Activated CD4-positive, CD25-positive, alpha-beta regulatory T cell treated with anti-CD3 and anti-CD28 coated beads, Interleukin-2, amount 50 U/mL, for 72 hours (primary cell): Measurements from ENCODE around the gene PIP4K2C.
"Not testable (repeated sequence)": the region's sequence is repeated elsewhere in the genome, so short reads cannot be mapped to it uniquely, and the experiment has no call there.

Experiments used
- DNase-seq: peaks from one replicate; pipeline ENCODE4 v3.0.0; 2021

The PIP4K2C gene

GRCh38 chr12:57641699-57642442 is 50.9 kb downstream of the PIP4K2C start:
- no peak for DNase-seq

- not testable (repeated sequence) for DNase-seq
Observed at GRCh38 chr12:57645990-57646658, 55.1 kb downstream of the PIP4K2C start.

GRCh38 chr12:57646659-57647049 is 55.7 kb downstream of the PIP4K2C start:
- not testable (repeated sequence) for DNase-seq
